Left forelimb (tissue), 1 donor: ENCODE measurements around the gene DAPK1.

ENCODE experiments used
- DNase-seq: peaks from one replicate; pipeline ENCODE4 v3.0.0-alpha.2; 2018; ENCODE audit warnings: low spot score

Gene DAPK1

DNA sequence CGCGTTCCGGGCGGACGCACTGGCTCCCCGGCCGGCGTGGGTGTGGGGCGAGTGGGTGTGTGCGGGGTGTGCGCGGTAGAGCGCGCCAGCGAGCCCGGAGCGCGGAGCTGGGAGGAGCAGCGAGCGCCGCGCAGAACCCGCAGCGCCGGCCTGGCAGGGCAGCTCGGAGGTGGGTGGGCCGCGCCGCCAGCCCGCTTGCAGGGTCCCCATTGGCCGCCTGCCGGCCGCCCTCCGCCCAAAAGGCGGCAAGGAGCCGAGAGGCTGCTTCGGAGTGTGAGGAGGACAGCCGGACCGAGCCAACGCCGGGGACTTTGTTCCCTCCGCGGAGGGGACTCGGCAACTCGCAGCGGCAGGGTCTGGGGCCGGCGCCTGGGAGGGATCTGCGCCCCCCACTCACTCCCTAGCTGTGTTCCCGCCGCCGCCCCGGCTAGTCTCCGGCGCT is at the start of gene DAPK1:
DAPK1 (plus strand) TSS at position 264 of the 442 bp plus-strand sequence. CDS start 1,211 bp downstream, outside the sequence.
- peak; percentile 78 for DNase-seq

GRCh38 chr9:87451149-87451548 is 46.5 kb upstream of the DAPK1 start:
- no peak for DNase-seq

- DNase-seq, result no peak
Observed at GRCh38 chr9:87455407-87455806, 42.3 kb upstream of the DAPK1 start.

DNA sequence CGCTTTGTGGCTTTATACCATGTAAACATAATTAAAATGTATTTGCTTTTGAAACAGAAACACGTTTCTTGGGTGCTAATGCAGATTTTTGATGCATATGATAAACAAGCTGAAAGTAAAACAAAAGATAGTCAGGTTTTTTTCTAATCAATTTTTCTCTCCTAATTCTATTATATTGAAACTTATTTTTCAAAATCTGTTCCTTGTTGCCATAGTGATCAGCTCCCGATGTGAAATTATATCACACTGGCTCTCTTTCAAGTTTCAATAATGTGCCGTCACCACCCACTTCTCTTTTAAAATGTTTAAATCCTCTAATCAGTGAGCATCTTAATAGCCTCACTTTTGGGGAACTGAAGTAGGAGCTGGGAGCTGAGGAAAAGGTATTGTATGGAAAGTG is 36.4 kb upstream of the DAPK1 start:
- DNase-seq, result no peak

DNA sequence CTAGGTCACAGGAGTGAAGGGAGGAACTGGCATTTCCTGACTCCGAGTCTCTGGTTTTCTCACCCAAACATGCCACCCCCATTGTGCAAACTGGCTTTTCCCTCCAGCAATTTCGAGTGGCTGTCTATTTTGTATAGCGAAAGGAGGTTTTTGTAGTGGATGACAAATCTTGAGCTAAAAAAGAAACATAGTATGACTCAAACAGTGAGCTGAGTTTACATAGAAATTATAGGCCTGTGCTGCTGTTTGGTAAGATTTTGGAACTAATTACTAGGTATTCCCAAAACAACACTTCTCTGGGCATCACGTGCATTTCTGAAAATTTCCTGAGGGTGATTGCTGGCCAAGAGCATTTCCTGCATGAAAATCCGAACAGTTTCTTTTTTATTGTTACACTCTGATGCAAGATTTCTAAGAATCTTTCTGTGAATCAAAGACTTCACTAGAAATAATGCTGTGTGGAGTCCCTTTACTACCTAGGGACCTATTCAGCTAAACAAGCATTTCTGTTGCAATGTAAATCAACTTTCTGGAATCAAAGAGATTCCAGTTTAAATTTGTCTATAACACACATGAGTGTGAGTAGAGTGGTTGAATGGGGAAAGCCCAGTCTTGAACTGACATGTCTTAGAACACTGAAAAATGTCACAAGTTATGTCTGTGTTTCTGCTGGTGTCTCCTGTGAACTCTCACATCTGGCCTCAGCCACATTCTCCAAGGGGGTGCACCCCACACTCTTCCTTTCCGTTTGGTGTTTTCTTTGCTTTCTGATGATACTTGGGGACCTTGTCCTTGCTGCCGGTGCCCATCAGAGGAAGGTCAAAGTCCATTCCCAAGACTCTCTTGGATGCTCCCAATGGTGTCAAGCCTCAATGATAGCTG is 33.3 kb upstream of the DAPK1 start:
- DNase-seq, result no peak

- no peak for DNase-seq
Observed at GRCh38 chr9:87464992-87465378, 32.7 kb upstream of the DAPK1 start.

DNA sequence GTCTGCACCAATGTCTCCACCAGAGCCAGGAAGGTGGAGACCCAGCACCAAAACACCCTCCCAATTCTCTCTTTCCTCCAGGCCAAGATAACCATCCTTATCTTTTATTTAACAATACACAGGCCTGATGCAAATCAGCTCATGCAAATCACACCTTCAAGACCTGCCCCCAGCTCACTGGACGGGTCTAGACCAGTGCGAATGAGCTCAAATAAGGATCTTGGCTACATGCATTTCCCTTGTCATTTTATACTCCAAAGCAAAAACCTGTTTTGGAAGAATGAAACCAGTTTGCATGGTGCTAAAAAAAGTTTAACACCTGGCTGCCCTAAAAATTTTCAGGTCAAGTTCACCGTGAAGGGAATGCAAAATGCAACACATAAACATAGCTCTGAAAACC is 31.9 kb upstream of the DAPK1 start:
- no peak for DNase-seq

DNA sequence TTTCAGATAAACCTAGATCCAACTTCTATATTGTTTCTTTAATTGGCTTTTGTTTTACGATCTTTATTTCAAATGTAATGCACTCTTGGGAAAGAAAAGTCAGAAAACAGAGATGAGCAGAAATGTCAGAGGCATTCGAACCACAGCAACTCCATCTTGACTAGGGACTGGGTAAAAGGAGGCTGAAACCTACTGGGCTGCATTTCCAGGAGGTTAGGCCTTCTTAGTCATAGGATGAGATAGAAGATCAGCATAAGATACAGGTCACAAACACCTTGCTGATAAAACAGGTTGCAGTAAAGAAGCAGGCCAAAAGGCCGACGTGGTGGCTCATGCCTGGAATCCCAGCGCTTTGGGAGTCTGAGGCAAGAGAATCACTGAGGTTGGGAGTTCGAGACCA is 30.5 kb upstream of the DAPK1 start:
- DNase-seq, result no peak

DNA sequence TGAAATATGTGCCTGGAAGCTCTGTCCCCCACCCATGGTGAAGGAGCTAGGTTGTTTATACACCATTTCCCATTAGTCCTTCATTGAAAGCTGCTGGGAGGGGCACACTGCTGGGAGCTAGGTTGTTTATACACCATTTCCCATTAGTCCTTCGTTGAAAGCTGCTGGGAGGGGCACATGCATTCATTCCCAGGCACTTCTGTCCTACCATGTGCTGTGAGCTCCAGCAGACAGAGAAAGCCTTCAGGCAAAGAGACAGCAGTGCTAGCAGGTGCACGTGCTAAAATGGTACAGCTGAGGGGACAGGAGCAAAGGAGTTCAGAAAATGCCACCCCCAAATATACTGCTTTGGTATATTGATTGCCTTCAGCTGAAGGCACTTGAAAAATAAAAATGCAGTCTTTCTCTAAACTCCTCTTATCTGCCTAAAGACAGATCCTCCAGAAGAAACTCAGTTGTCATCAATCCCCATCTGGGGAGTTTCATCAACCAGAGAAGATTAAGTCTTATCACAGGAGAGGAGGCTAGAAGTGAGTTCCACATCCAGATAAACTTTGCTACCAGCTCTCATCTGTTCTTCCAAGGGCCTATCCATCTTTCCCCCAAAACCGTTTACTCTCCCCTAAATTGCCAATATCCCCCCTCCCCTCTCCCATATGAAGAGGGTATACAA is 27.7 kb upstream of the DAPK1 start:
- DNase-seq, result no peak

- no peak for DNase-seq
Observed at GRCh38 chr9:87471746-87472145, 25.9 kb upstream of the DAPK1 start.

DNA sequence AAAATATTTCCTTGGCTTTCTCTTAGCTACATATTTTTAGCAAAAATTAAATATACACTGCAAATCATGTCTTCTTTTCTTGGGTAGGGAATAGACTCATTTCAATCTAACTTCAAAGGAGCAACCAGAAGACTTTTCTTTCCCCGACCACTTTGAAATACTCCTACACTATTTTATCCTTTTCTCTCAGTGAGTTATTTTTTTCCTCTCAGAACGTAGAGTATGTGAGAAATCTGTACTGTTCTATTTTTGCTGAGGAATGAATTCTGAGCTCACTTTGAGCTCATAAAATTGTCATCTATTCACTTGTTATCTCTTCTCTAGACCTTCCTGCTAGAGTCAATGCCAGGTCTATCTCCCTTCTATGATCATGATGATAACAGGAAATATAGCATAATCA is 22.2 kb upstream of the DAPK1 start:
- no peak for DNase-seq

- DNase-seq, result no peak
Observed at GRCh38 chr9:87478226-87478992, 19.3 kb upstream of the DAPK1 start.

DNA sequence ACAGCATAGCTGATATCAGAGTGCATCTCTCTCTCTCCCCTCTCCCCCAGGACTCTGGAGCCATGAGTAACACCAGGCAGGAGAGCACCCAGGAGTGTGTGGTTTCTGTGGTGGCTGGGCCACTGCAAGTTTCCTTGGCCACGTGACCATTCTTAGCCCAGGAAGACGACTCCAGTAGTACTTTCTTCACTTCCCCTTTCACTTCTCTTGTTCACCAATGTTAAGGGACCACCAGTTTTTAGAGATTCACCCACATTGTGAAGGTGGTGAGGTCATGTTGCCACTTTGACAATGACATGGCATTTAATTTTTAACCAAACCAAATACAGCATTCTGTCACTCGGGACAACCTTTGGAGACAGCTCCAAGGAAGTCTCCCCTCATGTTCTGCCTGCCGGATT is 17.9 kb upstream of the DAPK1 start:
- no peak for DNase-seq

DNA sequence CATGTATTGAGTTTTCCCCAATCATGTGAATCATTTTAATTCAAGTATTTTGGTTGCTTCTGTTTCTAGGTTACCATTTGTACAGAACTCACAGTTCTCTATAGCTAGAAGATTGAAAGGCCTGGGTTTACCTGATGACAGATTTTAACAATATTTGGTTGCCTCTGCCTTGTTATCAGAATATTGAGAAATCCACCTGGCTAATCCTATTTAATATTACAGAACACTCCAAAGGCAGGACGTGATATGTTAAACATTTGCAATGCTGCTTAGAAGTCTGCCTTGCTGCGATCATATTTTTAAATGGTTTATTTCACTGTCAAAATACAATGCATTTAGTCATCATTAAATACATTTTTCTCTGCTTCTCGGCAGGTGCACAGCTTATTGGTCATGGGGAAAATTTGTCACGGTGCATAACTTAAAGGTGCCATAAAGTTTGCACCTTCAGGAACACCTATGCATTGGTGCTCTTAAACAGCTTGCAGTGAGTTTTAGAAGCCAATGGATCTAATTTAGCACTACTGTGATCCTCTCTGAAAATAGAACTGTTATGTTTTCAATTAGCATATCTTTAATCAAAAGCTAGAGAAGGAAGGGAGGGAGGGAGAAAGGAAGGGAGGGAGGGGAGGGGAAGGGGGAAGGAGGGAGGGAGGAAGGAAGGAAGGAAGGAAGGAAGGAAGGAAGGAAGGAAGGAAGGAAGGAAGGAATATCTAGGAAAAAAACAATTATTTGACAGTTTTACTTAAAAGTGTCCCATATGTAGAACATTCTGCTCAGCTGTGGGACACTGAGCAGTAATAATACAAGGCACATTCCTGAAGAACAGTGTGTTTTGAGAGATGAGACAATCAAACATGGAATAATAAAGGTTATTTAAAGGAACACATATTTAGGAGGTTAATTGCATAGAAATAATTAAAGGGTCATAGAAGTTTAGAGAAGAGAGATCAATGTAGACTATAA is 15.5 kb upstream of the DAPK1 start:
- DNase-seq, result no peak

GRCh38 chr9:87490225-87490624 is 7.4 kb upstream of the DAPK1 start:
- no peak for DNase-seq

- no peak for DNase-seq
Observed at GRCh38 chr9:87490907-87491306, 6.8 kb upstream of the DAPK1 start.

- no peak for DNase-seq
Observed at GRCh38 chr9:87491523-87491922, 6.1 kb upstream of the DAPK1 start.

DNA sequence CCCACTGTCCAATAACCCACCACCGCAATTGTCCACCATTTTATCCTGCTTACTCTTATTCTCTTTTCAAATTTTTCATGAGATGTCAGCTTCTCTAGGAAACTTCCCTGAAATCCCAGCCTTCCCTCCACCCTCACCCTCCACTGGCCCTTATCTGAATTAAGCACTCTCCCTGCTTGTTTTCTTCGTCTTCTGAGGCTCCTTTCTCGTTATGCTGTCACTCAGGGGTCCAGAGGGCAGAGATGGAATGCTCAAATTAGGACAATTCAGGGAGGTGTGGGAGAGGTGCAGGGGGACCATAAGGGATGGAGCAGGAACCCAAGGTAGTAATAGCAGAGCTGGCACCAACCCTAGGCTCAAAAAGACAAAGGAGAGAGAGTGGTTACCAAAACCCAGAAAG is 5.0 kb upstream of the DAPK1 start:
- DNase-seq, result no peak

DNA sequence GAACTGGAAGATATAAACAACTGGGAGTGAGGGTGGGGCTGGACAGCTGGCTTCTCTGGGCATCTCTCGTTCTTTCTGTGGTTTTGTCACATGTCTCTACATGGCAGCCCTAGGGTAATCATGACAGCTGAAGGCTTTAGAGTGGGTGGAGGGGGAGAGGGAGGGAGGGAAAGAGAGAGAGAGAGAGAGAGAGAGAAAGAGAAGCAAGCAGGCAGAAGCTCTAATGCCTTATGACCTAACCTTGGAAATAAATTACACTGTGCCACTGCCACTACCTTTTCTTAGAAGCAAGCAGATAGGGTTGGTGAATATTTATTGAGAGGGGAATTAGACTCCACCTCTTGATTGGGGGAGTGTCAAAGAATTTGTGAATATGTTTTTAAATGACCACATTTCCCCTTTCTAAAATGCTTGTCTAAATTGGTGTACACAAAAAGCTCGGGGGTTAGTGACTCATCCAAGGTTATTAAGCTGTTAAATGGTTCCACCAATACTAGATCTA is 2.6 kb upstream of the DAPK1 start:
- no peak for DNase-seq

- DNase-seq, result no peak
Observed at GRCh38 chr9:87497080-87497603, 525 bp upstream of the DAPK1 start.
